Ascending aorta (tissue), 2 donors: ENCODE data around the gene VSTM2L. TPM values are rescaled to one million over a fixed set of nuclear protein-coding genes. Genes with fewer than 3 reads are reported as not detected.

Experiments
- DNase-seq, 2 donors: peaks; one replicate each; pipeline ENCODE4 v3.0.0-alpha.2; 2019; ENCODE audit warnings: low spot score in 2 of 2
- H3K27ac ChIP-seq, 2 donors: fragments of 200-600 bp; sonication (generic); one replicate each; pipeline ENCODE4 v1.5.1; 2016 to 2017; ENCODE audit warnings: mild to moderate bottlenecking in 1 of 2
- H3K27me3 ChIP-seq: fragments of 200-600 bp; sonication (generic); one replicate; pipeline ENCODE4 v1.5.1; 2017
- H3K36me3 ChIP-seq, 2 donors: fragments of 200-600 bp; sonication (generic); one replicate each; pipeline ENCODE4 v1.5.1; 2016
- H3K4me1 ChIP-seq, 2 donors: fragments of 200-600 bp; sonication (generic); one replicate each; pipeline ENCODE4 v1.5.1; 2016 to 2017; ENCODE audit warnings: mild to moderate bottlenecking in 1 of 2
- H3K4me3 ChIP-seq, 2 donors: fragments of 200-600 bp; sonication (generic); one replicate each; pipeline ENCODE4 v1.5.1; 2016 to 2017; ENCODE audit warnings: mild to moderate bottlenecking in 1 of 2
- H3K9me3 ChIP-seq, 2 donors: fragments of 200-600 bp; sonication (generic); one replicate each; pipeline ENCODE4 v1.5.1; 2016
- CTCF ChIP-seq, 3 experiments: fragments of 200-600 bp in 2 of 3; fragments of 450-650 bp in 1 of 3; sonication (generic) in 2 of 3; IDR thresholded peaks; one replicate each; pipeline ENCODE4 v1.5.1; 2016 to 2019; ENCODE audit warnings: antibody characterized with exemption in 3 of 3, mild to moderate bottlenecking in 1 of 3, moderate library complexity in 1 of 3
- intact Hi-C: fragments of 100-400 bp; cut with DNase I; formaldehyde crosslinking; loops from one replicate; pipeline ENCODE4 v1.15.1; 2023
- total RNA-seq: library from RNA; depleted of rRNA; stranded (reverse); fragments of >200 nt; gene quantifications from one replicate; pipeline ENCODE4 v1.1.0, GENCODE V29; 2016

Gene VSTM2L
- total RNA-seq, 1 donor from 2014 or later: 1.1 TPM

GRCh38 chr20:37901240-37901639, 1.7 kb upstream of the VSTM2L start:
- no peak for DNase-seq
- H3K4me3 ChIP-seq: no peak overlapping the region
- peaks cover 0 to 5% of the 10 kb centered on the region in 2 donors for H3K4me1 ChIP-seq
- H3K36me3 ChIP-seq: no peaks in the 10 kb centered on the region
- H3K9me3 ChIP-seq: no peaks in the 10 kb centered on the region
- intact Hi-C loops: no loop called here
- H3K27ac ChIP-seq: no peak overlapping the region
- TF ChIP-seq CTCF (IDR thresholded peaks at IDR 0.05): no peak
- peaks cover 24% of the 10 kb centered on the region for H3K27me3 ChIP-seq

- peaks cover 0 to 5% of the 10 kb centered on the region in 2 donors for H3K4me1 ChIP-seq
- intact Hi-C loops: no loop called here
- no peaks in the 10 kb centered on the region for H3K9me3 ChIP-seq
- no peak overlapping the region for H3K4me3 ChIP-seq
- no peak for DNase-seq
- peaks cover 24% of the 10 kb centered on the region for H3K27me3 ChIP-seq
- TF ChIP-seq CTCF (IDR thresholded peaks at IDR 0.05): peak in 1 of 3 experiments; percentile 13
- no peak overlapping the region for H3K27ac ChIP-seq
- H3K36me3 ChIP-seq: no peaks in the 10 kb centered on the region
Observed at GRCh38 chr20:37901654-37902503, 1.0 kb upstream of the VSTM2L start.

- peak overlapping the region; percentile 47 to 53 for H3K4me3 ChIP-seq
- H3K9me3 ChIP-seq: no peaks in the 10 kb centered on the region
- TF ChIP-seq CTCF (IDR thresholded peaks at IDR 0.05): no peak
- intact Hi-C loops: no loop called here
- H3K27me3 ChIP-seq: peaks cover 24% of the 10 kb centered on the region
- no peak for DNase-seq
- peaks cover 0 to 5% of the 10 kb centered on the region in 2 donors for H3K4me1 ChIP-seq
- H3K36me3 ChIP-seq: no peaks in the 10 kb centered on the region
- H3K27ac ChIP-seq: no peak overlapping the region
Observed at GRCh38 chr20:37903317-37904007, 535 bp downstream of the VSTM2L start.

GRCh38 chr20:37904008-37904642, 1.2 kb downstream of the VSTM2L start:
- H3K27ac ChIP-seq: no peak overlapping the region
- intact Hi-C loops: no loop called here
- no peaks in the 10 kb centered on the region for H3K9me3 ChIP-seq
- DNase-seq: no peak
- H3K4me3 ChIP-seq: no peak overlapping the region
- TF ChIP-seq CTCF (IDR thresholded peaks at IDR 0.05): no peak
- H3K36me3 ChIP-seq: no peaks in the 10 kb centered on the region
- peaks cover 24% of the 10 kb centered on the region for H3K27me3 ChIP-seq
- peaks cover 0 to 5% of the 10 kb centered on the region in 2 donors for H3K4me1 ChIP-seq

GRCh38 chr20:37904845-37905373, 2.0 kb downstream of the VSTM2L start:
- no peaks in the 10 kb centered on the region for H3K9me3 ChIP-seq
- H3K4me3 ChIP-seq: no peak overlapping the region
- H3K4me1 ChIP-seq: peaks cover 0 to 5% of the 10 kb centered on the region in 2 donors
- no peak for TF ChIP-seq CTCF (IDR thresholded peaks at IDR 0.05)
- intact Hi-C loops: loop anchor here (5.0 kb wide), 1 partner anchor 92 kb away; no protein-coding TSS in a partner anchor
- no peaks in the 10 kb centered on the region for H3K36me3 ChIP-seq
- no peak for DNase-seq
- H3K27ac ChIP-seq: no peak overlapping the region
- H3K27me3 ChIP-seq: peaks cover 24% of the 10 kb centered on the region
